AG04449 (cell line): ENCODE data around the gene GATA3.
A peak's percentile ranks its signal among the peaks of the same experiment; 100 is the strongest.

Experiments used
- CTCF ChIA-PET: fragments of 350-600 bp; formaldehyde crosslinking; extraction: SDS; loops from one replicate; lab custom pipeline; 2021; ENCODE audit warnings: antibody characterized with exemption; lab: Yijun Ruan, JAX
- POLR2A ChIA-PET: fragments of 400-600, 350-600 bp; formaldehyde crosslinking; extraction: SDS; loops from one replicate; lab custom pipeline; 2020; ENCODE audit warnings: antibody characterized with exemption, inconsistent platforms; lab: Yijun Ruan, JAX
- DNase-seq: peaks from one replicate; pipeline ENCODE4 v3.0.0-alpha.2; 2010; ENCODE audit warnings: low read depth, low spot score
- H3K4me3 ChIP-seq: 2 replicates; pipeline ENCODE4 v1.5.1; 2011; ENCODE audit warnings: low read depth, mild to moderate bottlenecking, control low read depth, low read length
- CTCF ChIP-seq: IDR thresholded peaks from one replicate; pipeline ENCODE4 v1.5.1; 2011; ENCODE audit warnings: mild to moderate bottlenecking, moderate library complexity, low read length, control low read depth, inconsistent platforms; ENCODE audit not compliant: insufficient read depth; ENCODE audit errors: missing control alignments

GATA3 gene

DNA sequence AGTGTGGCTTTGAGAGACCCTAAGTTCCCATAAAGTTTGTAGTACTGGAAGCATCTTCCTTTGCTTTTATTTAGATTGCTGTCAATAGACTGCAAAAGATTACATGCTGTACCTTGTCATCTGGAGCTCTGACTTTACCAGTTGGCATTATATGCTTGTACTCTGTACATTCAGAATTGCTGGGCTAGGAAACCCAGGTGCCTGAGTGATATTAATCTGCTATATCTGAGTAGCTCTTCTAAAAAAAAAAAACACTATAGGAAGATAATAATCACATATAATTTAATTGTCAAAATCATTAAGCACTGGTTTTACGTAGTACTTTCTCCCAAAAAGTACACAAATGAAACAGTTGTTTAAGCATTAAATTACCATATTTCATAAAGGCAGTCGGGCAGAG is 12.3 kb downstream of the GATA3 start:
- CTCF ChIA-PET: no interaction called here
- TF ChIP-seq CTCF: no peak
- no peak for DNase-seq
- POLR2A ChIA-PET: no interaction called here
- no peak overlapping the region for H3K4me3 ChIP-seq

GRCh38 chr10:8069108-8069507 is 14.6 kb downstream of the GATA3 start:
- DNase-seq: no peak
- ChIA-PET CTCF (no interaction called here), POLR2A (no interaction called here)
- TF ChIP-seq CTCF: no peak
- no peak overlapping the region for H3K4me3 ChIP-seq

GRCh38 chr10:8069627-8070026 is 15.1 kb downstream of the GATA3 start:
- peak; percentile 5 for DNase-seq
- CTCF ChIA-PET: no interaction called here
- POLR2A ChIA-PET: no interaction called here
- TF ChIP-seq CTCF: no peak
- H3K4me3 ChIP-seq: no peak overlapping the region

GRCh38 chr10:8070440-8070839 is 16.0 kb downstream of the GATA3 start:
- CTCF ChIA-PET: no interaction called here
- POLR2A ChIA-PET: no interaction called here
- H3K4me3 ChIP-seq: no peak overlapping the region
- DNase-seq: no peak
- no peak for TF ChIP-seq CTCF

DNA sequence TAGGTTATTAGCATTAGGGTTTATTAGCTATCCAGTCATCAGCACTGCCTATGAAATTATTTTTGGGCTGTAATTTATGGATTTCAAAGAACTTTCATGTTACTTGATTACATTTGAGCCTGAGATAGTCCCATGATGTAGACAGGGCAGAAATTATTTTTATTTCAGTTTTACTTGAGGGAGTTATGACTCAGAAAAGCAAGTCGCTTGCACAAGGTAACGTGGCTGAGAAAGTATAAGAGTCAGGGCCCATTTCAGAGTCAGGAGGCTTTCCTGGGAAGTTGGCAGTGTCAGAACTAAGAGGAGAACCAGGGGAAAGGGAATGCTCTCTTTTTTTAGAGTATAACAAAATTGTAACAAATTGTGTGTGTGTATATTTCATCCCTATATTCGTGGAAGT is 16.5 kb downstream of the GATA3 start:
- TF ChIP-seq CTCF: no peak
- ChIA-PET CTCF (no interaction called here), POLR2A (no interaction called here)
- H3K4me3 ChIP-seq: no peak overlapping the region
- DNase-seq: no peak

- ChIA-PET POLR2A (no interaction called here), CTCF (no interaction called here)
- DNase-seq: no peak
- TF ChIP-seq CTCF: no peak
- no peak overlapping the region for H3K4me3 ChIP-seq
These were observed 17.2 kb downstream of the GATA3 start for GRCh38 chr10:8071666-8072065.

DNA sequence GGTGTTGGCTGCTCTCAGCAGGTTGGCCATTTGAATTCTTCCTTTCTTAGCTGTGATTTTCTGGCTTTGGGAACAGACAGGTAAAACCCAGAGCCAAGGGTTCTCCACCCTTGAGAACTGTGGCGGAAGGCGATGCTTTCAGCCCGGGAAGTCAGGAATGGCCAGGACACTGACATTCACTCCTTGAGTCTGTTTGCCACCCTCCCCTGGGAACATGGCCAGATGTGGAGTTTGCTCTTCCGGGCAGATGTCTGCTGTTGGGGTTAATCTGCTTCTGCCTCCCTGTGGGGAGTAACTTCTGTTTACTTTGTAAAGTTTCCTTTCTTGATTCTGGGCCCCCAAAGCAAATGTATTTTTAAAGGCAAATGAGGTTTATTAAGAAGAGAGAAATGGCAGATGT is 17.7 kb downstream of the GATA3 start:
- POLR2A ChIA-PET: no interaction called here
- CTCF ChIA-PET: no interaction called here
- TF ChIP-seq CTCF: no peak

More for the DNA sequence above, 17.7 kb downstream of the GATA3 start:
- DNase-seq: no peak
- no peak overlapping the region for H3K4me3 ChIP-seq
